Panc1 (cell line): Measurements from ENCODE around the gene SH3TC1.

Source experiments
- CTCF ChIP-seq: fragments of 450-650 bp; IDR thresholded peaks from 2 replicates; pipeline ENCODE4 v1.5.1; 2017; ENCODE audit warnings: mild to moderate bottlenecking
- POLR2AphosphoS5 ChIP-seq: IDR thresholded peaks from 2 replicates; pipeline ENCODE4 v1.6.1; 2012; ENCODE audit warnings: mild to moderate bottlenecking, low read depth, low read length, moderate library complexity
- SIN3A ChIP-seq: IDR thresholded peaks from 2 replicates; pipeline ENCODE4 v1.6.1; 2012; ENCODE audit warnings: low read depth, mild to moderate bottlenecking, low read length, moderate library complexity, borderline replicate concordance; ENCODE audit not compliant: insufficient read depth
- TCF7L2 ChIP-seq: IDR thresholded peaks from 2 replicates; pipeline ENCODE4 v1.6.1; 2011; ENCODE audit warnings: mild to moderate bottlenecking, low read depth, low read length, inconsistent platforms

GRCh38 chr4:8192748-8193738, 6.0 kb upstream of the SH3TC1 start:
- TF ChIP-seq CTCF (no peak), SIN3A (no peak), POLR2AphosphoS5 (no peak), TCF7L2 (no peak)
